ENCODE results near the gene TRPM3. TPM values are rescaled to one million over a fixed set of nuclear protein-coding genes. Genes with fewer than 3 reads are reported as not detected.
A peak's percentile ranks its signal among the peaks of the same experiment; 100 is the strongest.

TRPM3 gene
- 0.63 and 2.0 TPM in 2 replicates for total RNA-seq (2014; rRNA removed; shearing (Covaris generic))

GRCh38 chr9:71121275-71122021 lies at the start of gene TRPM3:
Gene TRPM3 (minus strand): TSS chr9:71121621. CDS start chr9:71121354, 267 bp downstream.
- Histone ChIP-seq H3K27me3 (ENCODE audit: control insufficient read depth, insufficient read depth, low read length) (no peaks in the 10 kb centered on the region), H3K36me3 (replicated peaks; ENCODE audit: control insufficient read depth, insufficient read depth, low read length) (no peaks in the 10 kb centered on the region), H3K4me3 (ENCODE audit: insufficient read depth, low read depth, low read length) (peak within 1 kb of the TSS; percentile 43)
- peak; percentile 25 for DNase-seq

GRCh38 chr9:71168418-71168817 lies 47.0 kb upstream of the TRPM3 start:
- no peaks in the 10 kb centered on the region for H3K27me3 ChIP-seq (ENCODE audit: control insufficient read depth, insufficient read depth, low read length)
- H3K36me3 ChIP-seq (replicated peaks; ENCODE audit: control insufficient read depth, insufficient read depth, low read length), result no peaks in the 10 kb centered on the region
- H3K4me3 ChIP-seq (ENCODE audit: insufficient read depth, low read depth, low read length), result no peak overlapping the region
- DNase-seq, result no peak

GRCh38 chr9:71162126-71162525 lies 40.7 kb upstream of the TRPM3 start:
- DNase-seq, result no peak
- H3K4me3 ChIP-seq (ENCODE audit: insufficient read depth, low read depth, low read length), result no peak overlapping the region
- H3K27me3 ChIP-seq (ENCODE audit: control insufficient read depth, insufficient read depth, low read length), result no peaks in the 10 kb centered on the region
- no peaks in the 10 kb centered on the region for H3K36me3 ChIP-seq (replicated peaks; ENCODE audit: control insufficient read depth, insufficient read depth, low read length)

GRCh38 chr9:71157731-71158130 lies 36.3 kb upstream of the TRPM3 start:
- Histone ChIP-seq H3K36me3 (replicated peaks; ENCODE audit: control insufficient read depth, insufficient read depth, low read length) (no peaks in the 10 kb centered on the region), H3K4me3 (ENCODE audit: insufficient read depth, low read depth, low read length) (no peak overlapping the region), H3K27me3 (ENCODE audit: control insufficient read depth, insufficient read depth, low read length) (no peaks in the 10 kb centered on the region)
- no peak for DNase-seq

- H3K27me3 ChIP-seq (ENCODE audit: control insufficient read depth, insufficient read depth, low read length), result no peaks in the 10 kb centered on the region
- H3K36me3 ChIP-seq (replicated peaks; ENCODE audit: control insufficient read depth, insufficient read depth, low read length), result no peaks in the 10 kb centered on the region
- no peak overlapping the region for H3K4me3 ChIP-seq (ENCODE audit: insufficient read depth, low read depth, low read length)
- no peak for DNase-seq
Observed at GRCh38 chr9:71147368-71147767, 25.9 kb upstream of the TRPM3 start.

GRCh38 chr9:71146511-71146910 lies 25.1 kb upstream of the TRPM3 start:
- no peak for DNase-seq
- Histone ChIP-seq H3K27me3 (ENCODE audit: control insufficient read depth, insufficient read depth, low read length) (no peaks in the 10 kb centered on the region), H3K36me3 (replicated peaks; ENCODE audit: control insufficient read depth, insufficient read depth, low read length) (no peaks in the 10 kb centered on the region), H3K4me3 (ENCODE audit: insufficient read depth, low read depth, low read length) (no peak overlapping the region)

- Histone ChIP-seq H3K4me3 (ENCODE audit: insufficient read depth, low read depth, low read length) (no peak overlapping the region), H3K36me3 (replicated peaks; ENCODE audit: control insufficient read depth, insufficient read depth, low read length) (no peaks in the 10 kb centered on the region), H3K27me3 (ENCODE audit: control insufficient read depth, insufficient read depth, low read length) (no peaks in the 10 kb centered on the region)
- no peak for DNase-seq
Observed at GRCh38 chr9:71145179-71145578, 23.8 kb upstream of the TRPM3 start.

- Histone ChIP-seq H3K27me3 (ENCODE audit: control insufficient read depth, insufficient read depth, low read length) (no peaks in the 10 kb centered on the region), H3K4me3 (ENCODE audit: insufficient read depth, low read depth, low read length) (no peak overlapping the region), H3K36me3 (replicated peaks; ENCODE audit: control insufficient read depth, insufficient read depth, low read length) (no peaks in the 10 kb centered on the region)
- DNase-seq, result no peak
Observed at GRCh38 chr9:71144495-71144894, 23.1 kb upstream of the TRPM3 start.

- H3K36me3 ChIP-seq (replicated peaks; ENCODE audit: control insufficient read depth, insufficient read depth, low read length), result no peaks in the 10 kb centered on the region
- H3K4me3 ChIP-seq (ENCODE audit: insufficient read depth, low read depth, low read length), result no peak overlapping the region
- DNase-seq, result no peak
- no peaks in the 10 kb centered on the region for H3K27me3 ChIP-seq (ENCODE audit: control insufficient read depth, insufficient read depth, low read length)
Observed at GRCh38 chr9:71136696-71137095, 15.3 kb upstream of the TRPM3 start.

- DNase-seq, result no peak
- Histone ChIP-seq H3K27me3 (ENCODE audit: control insufficient read depth, insufficient read depth, low read length) (no peaks in the 10 kb centered on the region), H3K36me3 (replicated peaks; ENCODE audit: control insufficient read depth, insufficient read depth, low read length) (no peaks in the 10 kb centered on the region), H3K4me3 (ENCODE audit: insufficient read depth, low read depth, low read length) (no peak overlapping the region)
Observed at GRCh38 chr9:71131145-71131544, 9.7 kb upstream of the TRPM3 start.

GRCh38 chr9:71130521-71130920 lies 9.1 kb upstream of the TRPM3 start:
- DNase-seq, result no peak
- Histone ChIP-seq H3K4me3 (ENCODE audit: insufficient read depth, low read depth, low read length) (no peak overlapping the region), H3K36me3 (replicated peaks; ENCODE audit: control insufficient read depth, insufficient read depth, low read length) (no peaks in the 10 kb centered on the region), H3K27me3 (ENCODE audit: control insufficient read depth, insufficient read depth, low read length) (no peaks in the 10 kb centered on the region)

GRCh38 chr9:71128796-71129195 lies 7.4 kb upstream of the TRPM3 start:
- no peak overlapping the region for H3K4me3 ChIP-seq (ENCODE audit: insufficient read depth, low read depth, low read length)
- no peaks in the 10 kb centered on the region for H3K36me3 ChIP-seq (replicated peaks; ENCODE audit: control insufficient read depth, insufficient read depth, low read length)
- no peaks in the 10 kb centered on the region for H3K27me3 ChIP-seq (ENCODE audit: control insufficient read depth, insufficient read depth, low read length)
- DNase-seq, result no peak

- H3K27me3 ChIP-seq (ENCODE audit: control insufficient read depth, insufficient read depth, low read length), result no peaks in the 10 kb centered on the region
- no peak overlapping the region for H3K4me3 ChIP-seq (ENCODE audit: insufficient read depth, low read depth, low read length)
- no peak for DNase-seq
- H3K36me3 ChIP-seq (replicated peaks; ENCODE audit: control insufficient read depth, insufficient read depth, low read length), result no peaks in the 10 kb centered on the region
Observed at GRCh38 chr9:71127301-71127700, 5.9 kb upstream of the TRPM3 start.

- DNase-seq, result no peak
- no peaks in the 10 kb centered on the region for H3K36me3 ChIP-seq (replicated peaks; ENCODE audit: control insufficient read depth, insufficient read depth, low read length)
- no peak overlapping the region for H3K4me3 ChIP-seq (ENCODE audit: insufficient read depth, low read depth, low read length)
- no peaks in the 10 kb centered on the region for H3K27me3 ChIP-seq (ENCODE audit: control insufficient read depth, insufficient read depth, low read length)
Observed at GRCh38 chr9:71122421-71122820, 1.0 kb upstream of the TRPM3 start.

- no peaks in the 10 kb centered on the region for H3K36me3 ChIP-seq (replicated peaks; ENCODE audit: control insufficient read depth, insufficient read depth, low read length)
- H3K4me3 ChIP-seq (ENCODE audit: insufficient read depth, low read depth, low read length), result peak overlapping the region; percentile 43
- no peak for DNase-seq
- no peaks in the 10 kb centered on the region for H3K27me3 ChIP-seq (ENCODE audit: control insufficient read depth, insufficient read depth, low read length)
Observed at GRCh38 chr9:71122022-71122275, 528 bp upstream of the TRPM3 start.

All from H7 (cell line).